Panc1 (cell line): Measurements from ENCODE around the gene MSH4.

Experiments
- SIN3A ChIP-seq: IDR thresholded peaks from 2 replicates; pipeline ENCODE4 v1.6.1; 2012; ENCODE audit warnings: low read depth, mild to moderate bottlenecking, low read length, moderate library complexity, borderline replicate concordance; ENCODE audit not compliant: insufficient read depth
- TF ChIP-seq, protein P1 (sequence below): fragments of 450-650 bp; IDR thresholded peaks from 2 replicates; pipeline ENCODE4 v1.5.1; 2017; ENCODE audit warnings: mild to moderate bottlenecking
- TF ChIP-seq, protein P2 (sequence below), 2 experiments: IDR thresholded peaks; 2 replicates each; pipeline ENCODE4 v1.6.1; 2011 to 2012; ENCODE audit warnings: low read depth in 2 of 2, control low read depth in 1 of 2, low read length in 1 of 2, mild to moderate bottlenecking in 1 of 2, moderate library complexity in 1 of 2; ENCODE audit not compliant: insufficient read depth in 1 of 2

DNA sequence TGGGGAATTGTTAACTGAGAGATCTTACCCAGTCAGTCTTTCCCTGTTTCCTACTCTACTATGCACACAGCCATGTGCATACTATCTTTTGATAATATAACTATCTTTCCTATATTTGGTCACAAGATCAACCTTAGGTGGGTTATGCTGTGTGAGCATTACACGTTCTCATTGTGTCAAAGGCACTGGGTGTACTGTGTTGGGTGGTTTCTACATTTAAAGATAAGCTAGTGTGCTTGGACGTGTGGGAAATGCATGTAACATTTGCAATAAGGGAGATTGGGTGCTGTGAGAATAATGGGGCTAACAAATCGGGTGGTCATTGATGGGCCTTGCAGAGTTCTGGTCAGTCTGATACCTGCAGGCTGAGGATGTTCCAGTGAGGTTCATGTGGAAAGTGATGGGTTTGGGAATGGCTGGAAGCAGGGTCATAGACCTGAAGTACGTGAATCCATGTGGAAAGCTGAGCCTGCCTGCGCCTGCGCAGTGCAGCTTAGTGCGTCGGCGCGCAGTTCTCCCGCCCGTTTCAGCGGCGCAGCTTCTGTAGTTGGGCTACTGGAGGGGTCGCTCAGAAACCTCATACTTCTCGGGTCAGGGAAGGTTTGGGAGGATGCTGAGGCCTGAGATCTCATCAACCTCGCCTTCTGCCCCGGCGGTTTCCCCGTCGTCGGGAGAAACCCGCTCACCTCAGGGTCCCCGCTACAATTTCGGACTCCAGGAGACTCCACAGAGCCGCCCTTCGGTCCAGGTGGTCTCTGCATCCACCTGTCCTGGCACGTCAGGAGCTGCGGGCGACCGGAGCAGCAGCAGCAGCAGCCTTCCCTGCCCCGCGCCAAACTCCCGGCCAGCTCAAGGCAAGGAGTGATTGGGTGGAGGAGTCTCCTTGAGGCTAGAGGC, at the start of gene MSH4:
- TF ChIP-seq, protein P1, sequence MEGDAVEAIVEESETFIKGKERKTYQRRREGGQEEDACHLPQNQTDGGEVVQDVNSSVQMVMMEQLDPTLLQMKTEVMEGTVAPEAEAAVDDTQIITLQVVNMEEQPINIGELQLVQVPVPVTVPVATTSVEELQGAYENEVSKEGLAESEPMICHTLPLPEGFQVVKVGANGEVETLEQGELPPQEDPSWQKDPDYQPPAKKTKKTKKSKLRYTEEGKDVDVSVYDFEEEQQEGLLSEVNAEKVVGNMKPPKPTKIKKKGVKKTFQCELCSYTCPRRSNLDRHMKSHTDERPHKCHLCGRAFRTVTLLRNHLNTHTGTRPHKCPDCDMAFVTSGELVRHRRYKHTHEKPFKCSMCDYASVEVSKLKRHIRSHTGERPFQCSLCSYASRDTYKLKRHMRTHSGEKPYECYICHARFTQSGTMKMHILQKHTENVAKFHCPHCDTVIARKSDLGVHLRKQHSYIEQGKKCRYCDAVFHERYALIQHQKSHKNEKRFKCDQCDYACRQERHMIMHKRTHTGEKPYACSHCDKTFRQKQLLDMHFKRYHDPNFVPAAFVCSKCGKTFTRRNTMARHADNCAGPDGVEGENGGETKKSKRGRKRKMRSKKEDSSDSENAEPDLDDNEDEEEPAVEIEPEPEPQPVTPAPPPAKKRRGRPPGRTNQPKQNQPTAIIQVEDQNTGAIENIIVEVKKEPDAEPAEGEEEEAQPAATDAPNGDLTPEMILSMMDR = no peak
- TF ChIP-seq, protein P2, sequence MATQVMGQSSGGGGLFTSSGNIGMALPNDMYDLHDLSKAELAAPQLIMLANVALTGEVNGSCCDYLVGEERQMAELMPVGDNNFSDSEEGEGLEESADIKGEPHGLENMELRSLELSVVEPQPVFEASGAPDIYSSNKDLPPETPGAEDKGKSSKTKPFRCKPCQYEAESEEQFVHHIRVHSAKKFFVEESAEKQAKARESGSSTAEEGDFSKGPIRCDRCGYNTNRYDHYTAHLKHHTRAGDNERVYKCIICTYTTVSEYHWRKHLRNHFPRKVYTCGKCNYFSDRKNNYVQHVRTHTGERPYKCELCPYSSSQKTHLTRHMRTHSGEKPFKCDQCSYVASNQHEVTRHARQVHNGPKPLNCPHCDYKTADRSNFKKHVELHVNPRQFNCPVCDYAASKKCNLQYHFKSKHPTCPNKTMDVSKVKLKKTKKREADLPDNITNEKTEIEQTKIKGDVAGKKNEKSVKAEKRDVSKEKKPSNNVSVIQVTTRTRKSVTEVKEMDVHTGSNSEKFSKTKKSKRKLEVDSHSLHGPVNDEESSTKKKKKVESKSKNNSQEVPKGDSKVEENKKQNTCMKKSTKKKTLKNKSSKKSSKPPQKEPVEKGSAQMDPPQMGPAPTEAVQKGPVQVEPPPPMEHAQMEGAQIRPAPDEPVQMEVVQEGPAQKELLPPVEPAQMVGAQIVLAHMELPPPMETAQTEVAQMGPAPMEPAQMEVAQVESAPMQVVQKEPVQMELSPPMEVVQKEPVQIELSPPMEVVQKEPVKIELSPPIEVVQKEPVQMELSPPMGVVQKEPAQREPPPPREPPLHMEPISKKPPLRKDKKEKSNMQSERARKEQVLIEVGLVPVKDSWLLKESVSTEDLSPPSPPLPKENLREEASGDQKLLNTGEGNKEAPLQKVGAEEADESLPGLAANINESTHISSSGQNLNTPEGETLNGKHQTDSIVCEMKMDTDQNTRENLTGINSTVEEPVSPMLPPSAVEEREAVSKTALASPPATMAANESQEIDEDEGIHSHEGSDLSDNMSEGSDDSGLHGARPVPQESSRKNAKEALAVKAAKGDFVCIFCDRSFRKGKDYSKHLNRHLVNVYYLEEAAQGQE (IDR thresholded peaks at IDR 0.05; ENCODE audit: insufficient read depth in 1 of 2, low read depth in 2 of 2, low read length in 1 of 2) = no peak
- no peak; the same call in 1 of the 2 replicates for TF ChIP-seq SIN3A
